Loucy (cell line): ENCODE measurements around the gene EIPR1.

ENCODE experiments used
- CTCF ChIP-seq: fragments of 200-600 bp; sonication (generic); conservative IDR thresholded peaks from 2 replicates; pipeline ENCODE4 v1.5.1; 2014; ENCODE audit warnings: mild to moderate bottlenecking, antibody characterized with exemption, low read length
- EZH2phosphoT487 ChIP-seq: fragments of 200-600 bp; IDR thresholded peaks from 2 replicates; pipeline ENCODE4 v1.6.1; 2018; ENCODE audit warnings: antibody characterized with exemption, mild to moderate bottlenecking, moderate library complexity, borderline replicate concordance

DNA sequence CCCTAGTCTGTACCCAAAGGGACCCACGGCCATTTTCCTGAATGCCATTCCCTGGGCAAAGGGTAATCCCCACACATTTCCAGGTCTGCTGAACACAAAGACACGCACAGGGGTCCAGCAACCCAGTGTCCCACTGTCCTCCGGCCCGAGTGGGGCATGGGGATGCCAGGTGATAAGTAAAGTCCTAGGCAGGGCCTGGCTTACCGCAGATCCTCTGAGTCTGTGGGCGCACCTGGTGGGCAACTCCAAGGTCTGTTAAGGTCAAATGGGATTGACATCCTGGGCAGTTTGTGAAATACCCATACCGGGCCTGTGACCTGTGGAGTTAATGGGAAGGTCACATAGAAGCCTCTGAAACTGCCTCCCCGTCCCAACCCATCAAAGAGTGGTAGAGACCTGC lies 116.1 kb downstream of the EIPR1 start:
- TF ChIP-seq CTCF (no peak), EZH2phosphoT487 (no peak)
